ENCODE measurements around the gene XPO6. TPM values are rescaled to one million over a fixed set of nuclear protein-coding genes. Genes with fewer than 3 reads are reported as not detected.

The XPO6 gene
- total RNA-seq, 1 donor from 2014 or later: 127 TPM

- no peak for DNase-seq (ENCODE audit: low spot score)
These were observed 53.6 kb downstream of the XPO6 start for GRCh38 chr16:28158136-28158535.

DNA sequence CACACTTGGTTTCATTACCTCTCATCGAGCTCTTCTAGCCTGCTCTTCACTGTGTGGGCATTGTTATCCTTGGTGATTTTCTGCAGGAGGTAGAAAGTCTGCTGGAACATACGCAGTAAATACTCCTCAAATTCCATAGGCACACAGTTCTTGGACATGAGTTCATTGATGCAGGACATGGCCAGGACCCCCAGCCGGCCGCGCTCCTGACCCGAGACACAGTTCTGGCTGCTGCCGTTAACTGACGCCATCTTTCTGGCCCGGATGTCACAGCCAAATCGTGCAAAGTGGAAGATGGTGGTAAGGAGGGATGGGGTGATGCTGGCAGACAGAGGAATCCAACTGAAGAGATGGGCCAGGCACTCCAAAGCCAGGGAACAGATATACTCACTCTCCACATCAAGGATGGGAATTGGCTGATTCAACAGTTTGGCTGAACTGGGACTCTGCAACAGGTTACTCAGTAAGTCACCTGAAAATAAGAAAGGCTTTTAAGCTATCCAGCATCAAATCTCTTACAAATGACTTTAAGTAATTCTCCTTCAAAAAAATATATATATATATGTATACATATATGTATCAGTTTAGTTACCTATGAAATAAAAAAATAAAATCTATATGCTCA is 55.6 kb downstream of the XPO6 start:
- no peak for DNase-seq (ENCODE audit: low spot score)

- DNase-seq (ENCODE audit: low spot score): no peak
These were observed 56.5 kb downstream of the XPO6 start for GRCh38 chr16:28155293-28155692.

DNA sequence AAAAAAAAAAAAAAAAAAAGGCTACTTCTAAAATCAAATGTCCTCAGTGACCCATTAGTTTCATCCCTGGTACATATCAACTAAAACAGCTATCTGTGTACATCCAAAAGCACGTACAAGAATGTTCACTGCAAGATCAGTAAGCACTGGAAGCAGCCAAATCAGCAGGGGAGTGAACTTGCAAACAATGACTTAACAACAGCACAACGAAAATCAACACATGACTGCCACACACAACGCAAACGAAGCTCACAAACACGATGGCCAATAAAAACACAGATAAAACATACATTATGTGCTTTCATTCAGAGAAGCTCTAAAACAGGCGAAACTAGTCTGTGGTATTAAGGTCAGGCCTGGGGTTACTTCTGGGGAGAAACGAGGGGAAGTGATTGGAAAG is 60.6 kb downstream of the XPO6 start:
- no peak for DNase-seq (ENCODE audit: low spot score)

GRCh38 chr16:28149011-28149888 is 62.5 kb downstream of the XPO6 start:
- DNase-seq (ENCODE audit: low spot score): no peak

- no peak for DNase-seq (ENCODE audit: low spot score)
These were observed 65.2 kb downstream of the XPO6 start for GRCh38 chr16:28146536-28146935.

DNA sequence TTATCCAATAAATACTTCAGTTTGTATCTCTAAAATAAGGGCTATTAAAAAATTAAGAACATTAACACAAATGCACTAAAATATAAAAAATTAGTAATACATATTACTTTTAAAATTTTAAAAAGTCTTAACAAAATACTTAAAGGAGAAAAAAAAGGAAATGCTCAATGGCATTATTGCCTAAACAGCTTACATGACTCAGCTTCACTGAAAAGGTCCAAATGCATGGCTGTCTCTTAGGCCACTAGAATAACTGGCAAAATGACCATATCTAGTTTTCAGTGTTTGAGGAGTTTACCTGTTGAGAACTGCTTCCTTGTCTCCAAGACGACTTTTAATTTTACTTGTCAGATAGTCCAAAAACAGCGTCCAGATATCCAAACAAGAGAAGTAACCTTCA is 66.0 kb downstream of the XPO6 start:
- no peak for DNase-seq (ENCODE audit: low spot score)

- no peak for DNase-seq (ENCODE audit: low spot score)
These were observed 70.8 kb downstream of the XPO6 start for GRCh38 chr16:28140788-28141618.

- no peak for DNase-seq (ENCODE audit: low spot score)
These were observed 72.2 kb downstream of the XPO6 start for GRCh38 chr16:28139530-28139929.

DNA sequence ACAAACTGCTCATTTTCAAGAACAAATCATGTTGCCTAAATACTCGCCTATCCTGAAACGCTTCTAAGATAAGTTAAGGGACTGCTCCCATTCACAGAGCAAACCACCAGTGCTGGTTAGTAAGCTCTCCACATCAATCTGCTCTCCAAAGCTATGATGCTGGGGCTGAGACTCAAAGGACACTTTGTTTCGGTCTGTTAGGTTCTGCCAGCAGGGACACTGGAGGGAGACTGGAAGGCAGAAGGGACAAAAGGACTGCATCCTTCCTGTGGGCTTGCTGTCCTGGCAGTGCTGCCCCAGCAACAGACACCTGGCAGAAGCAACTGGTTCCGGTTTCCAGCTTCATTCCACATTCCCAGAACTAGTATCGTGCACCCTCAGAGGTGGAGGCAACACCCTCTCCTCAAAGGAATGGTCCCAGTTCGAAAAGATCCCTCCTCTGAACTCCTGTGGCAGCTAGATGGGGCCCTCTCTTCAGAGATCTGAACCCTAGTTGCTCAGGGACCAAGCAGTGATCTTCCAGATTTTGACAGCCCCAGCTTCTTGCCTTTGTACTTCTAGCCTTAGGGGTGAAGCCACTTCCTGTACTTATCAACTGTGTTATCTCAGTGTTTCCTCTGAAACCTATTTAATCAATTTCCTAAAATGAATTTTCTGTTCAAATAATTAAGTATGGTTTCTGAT is 74.9 kb downstream of the XPO6 start:
- no peak for DNase-seq (ENCODE audit: low spot score)

DNA sequence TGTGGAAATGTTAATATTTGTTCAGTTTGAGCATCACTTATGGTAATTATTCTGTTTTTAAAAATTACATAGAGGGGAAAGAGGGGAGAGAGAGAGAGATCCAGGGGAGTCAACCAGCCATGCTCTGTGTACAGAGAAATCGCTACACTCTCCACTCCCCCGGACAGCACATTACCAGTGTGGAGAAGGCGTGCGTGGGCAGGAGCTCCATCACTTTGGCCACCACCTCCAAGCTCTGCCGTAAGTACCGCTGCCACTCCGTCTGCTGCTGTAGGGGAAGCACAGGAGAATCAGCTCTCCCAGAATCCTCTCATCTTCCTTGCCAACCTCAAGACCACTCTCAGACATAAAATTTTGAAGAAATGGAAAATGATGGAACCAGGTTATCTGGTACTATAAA is 78.1 kb downstream of the XPO6 start:
- no peak for DNase-seq (ENCODE audit: low spot score)

DNA sequence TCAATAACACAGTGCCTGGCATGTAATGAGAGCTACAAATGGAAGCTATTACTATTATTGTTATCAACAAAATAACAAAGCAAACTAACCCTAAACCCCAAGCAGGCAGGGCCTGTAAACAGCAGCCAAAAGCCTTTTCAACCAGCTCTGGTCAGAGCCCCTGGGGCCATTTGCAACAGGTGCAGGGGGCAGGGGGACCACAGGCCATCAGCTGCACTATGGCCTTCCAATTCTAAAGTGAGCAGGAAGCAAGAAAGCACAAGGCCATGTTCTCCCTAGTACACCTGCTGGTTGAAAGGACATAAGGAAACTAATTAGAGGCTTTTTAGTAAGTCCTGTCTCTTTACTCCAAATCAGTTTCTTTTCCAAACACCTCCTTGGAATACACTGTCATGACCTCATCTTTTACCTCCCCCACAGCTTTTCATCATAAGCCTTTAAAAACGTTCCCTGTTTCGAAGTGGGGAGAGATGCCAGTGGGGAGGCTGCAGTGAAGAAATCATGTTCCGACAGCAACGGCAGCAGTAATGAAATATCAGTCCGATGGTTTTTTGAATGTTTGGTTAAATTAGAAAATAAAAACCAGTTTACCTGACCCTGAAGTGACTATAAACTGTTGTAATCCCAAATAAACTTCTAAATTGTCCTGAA is 79.9 kb downstream of the XPO6 start:
- no peak for DNase-seq (ENCODE audit: low spot score)

DNA sequence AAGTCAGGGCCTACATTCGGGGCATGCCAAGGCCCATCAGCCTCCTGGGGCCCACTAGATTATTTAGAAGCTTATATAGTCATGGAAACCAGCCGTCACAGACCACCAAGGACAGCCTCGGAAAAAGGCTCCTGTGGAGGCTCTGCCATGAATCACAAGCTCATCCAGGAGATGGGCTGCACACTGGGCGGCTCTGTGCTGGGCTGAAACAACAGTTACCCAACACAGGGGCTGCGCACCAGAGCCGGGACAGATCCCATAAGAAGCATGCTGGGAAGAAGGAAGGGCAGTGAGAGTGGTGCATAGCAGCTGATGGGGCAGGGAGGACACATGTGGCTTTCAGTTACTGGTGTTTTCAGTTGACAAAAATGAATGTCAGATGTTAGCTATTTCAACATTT is 80.6 kb downstream of the XPO6 start:
- DNase-seq (ENCODE audit: low spot score): no peak

GRCh38 chr16:28130099-28131088 is 81.4 kb downstream of the XPO6 start:
- DNase-seq (ENCODE audit: low spot score): no peak

GRCh38 chr16:28126684-28127620 is 84.8 kb downstream of the XPO6 start:
- DNase-seq (ENCODE audit: low spot score): no peak

DNA sequence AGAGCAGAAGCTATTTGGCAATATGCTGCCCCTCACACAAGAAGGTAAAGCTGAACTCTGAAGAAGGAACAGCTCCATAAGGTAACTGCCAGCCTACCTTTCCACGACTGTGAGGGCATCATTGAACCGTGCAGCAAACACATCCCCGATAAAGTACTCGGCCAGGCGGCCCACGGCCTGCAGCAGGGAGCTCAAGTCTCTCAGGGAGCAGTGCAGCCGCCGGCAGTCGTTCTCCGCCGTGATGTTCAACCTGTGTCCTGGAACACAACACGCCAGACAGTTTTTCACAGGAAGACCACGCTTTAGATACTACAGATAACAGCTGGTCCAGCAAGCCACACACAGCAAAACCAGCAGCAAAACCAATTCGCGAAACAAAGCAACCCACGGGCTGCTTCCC is 86.2 kb downstream of the XPO6 start:
- DNase-seq (ENCODE audit: low spot score): no peak

DNA sequence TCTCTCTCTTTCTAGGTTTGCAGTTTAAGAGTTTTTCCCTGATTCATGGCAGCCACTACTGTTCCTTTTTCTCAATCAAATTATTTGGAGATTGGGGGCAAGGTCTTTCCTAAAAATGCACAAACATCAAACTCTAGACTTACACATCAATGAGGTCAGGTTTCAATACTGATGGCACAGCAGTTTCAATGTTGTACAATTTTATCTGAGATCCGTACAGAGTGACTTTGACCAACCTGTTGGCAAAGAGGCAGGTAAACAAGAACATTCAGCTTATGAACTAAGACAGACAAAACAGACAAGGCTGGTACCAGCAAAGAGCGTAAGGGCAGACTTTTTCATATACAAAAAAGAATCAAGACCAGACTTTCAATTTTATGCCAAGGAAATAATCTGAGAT is 90.2 kb downstream of the XPO6 start:
- DNase-seq (ENCODE audit: low spot score): no peak

DNA sequence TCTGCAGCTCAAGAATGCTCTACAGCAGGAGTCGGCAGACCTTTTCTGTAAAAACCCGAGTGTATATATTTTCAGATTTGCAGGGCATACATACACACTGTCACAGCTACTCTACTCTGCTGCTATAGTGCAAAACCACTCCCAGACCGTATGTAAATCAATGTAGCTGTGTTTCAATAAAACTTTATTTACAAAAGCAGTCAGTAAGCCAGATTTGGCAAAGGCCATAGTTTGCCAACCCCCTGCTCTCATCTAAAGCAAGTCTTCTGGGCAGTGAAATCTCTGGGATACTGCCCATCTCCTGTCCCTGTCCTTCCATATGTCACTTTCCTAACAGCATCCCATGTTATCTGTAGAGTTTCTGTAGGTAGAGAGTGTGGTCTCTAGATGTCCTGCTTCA is 91.0 kb downstream of the XPO6 start:
- DNase-seq (ENCODE audit: low spot score): no peak

GRCh38 chr16:28118637-28119036 is 93.1 kb downstream of the XPO6 start:
- no peak for DNase-seq (ENCODE audit: low spot score)
